IMR-90 (cell line): ENCODE data around the gene AGK.

Experiments
- BHLHE40 ChIP-seq: fragments of 150-350 bp; IDR thresholded peaks from 2 replicates; pipeline ENCODE4 v1.6.1; 2016; ENCODE audit warnings: mild to moderate bottlenecking, low read depth, low read length
- CEBPB ChIP-seq: IDR thresholded peaks from 2 replicates; pipeline ENCODE4 v1.6.1; 2012; ENCODE audit warnings: low read depth, low read length, improper control_type of control experiment
- CTCF ChIP-seq: conservative IDR thresholded peaks from 2 replicates; pipeline ENCODE4 v1.5.1; 2012; ENCODE audit warnings: mild to moderate bottlenecking, low read depth, low read length, improper control_type of control experiment
- ELK1 ChIP-seq: fragments of 150-350 bp; IDR thresholded peaks from 2 replicates; pipeline ENCODE4 v1.6.1; 2016; ENCODE audit warnings: low read depth, mild to moderate bottlenecking, low read length, moderate library complexity, borderline replicate concordance
- MAFK ChIP-seq: IDR thresholded peaks from 2 replicates; pipeline ENCODE4 v1.6.1; 2012; ENCODE audit warnings: low read depth, low read length, improper control_type of control experiment
- MAZ ChIP-seq: IDR thresholded peaks from 2 replicates; pipeline ENCODE4 v1.6.1; 2012; ENCODE audit warnings: low read depth, mild to moderate bottlenecking, low read length, improper control_type of control experiment, moderate library complexity, borderline replicate concordance
- MXI1 ChIP-seq: IDR thresholded peaks from 2 replicates; pipeline ENCODE4 v1.6.1; 2012; ENCODE audit warnings: low read depth, mild to moderate bottlenecking, low read length, moderate library complexity, borderline replicate concordance
- NFE2L2 ChIP-seq: fragments of 150-350 bp; IDR thresholded peaks from 2 replicates; pipeline ENCODE4 v1.6.1; 2016; ENCODE audit warnings: low read depth, mild to moderate bottlenecking, low read length
- POLR2A ChIP-seq: IDR thresholded peaks from 2 replicates; pipeline ENCODE4 v1.6.1; 2012; ENCODE audit warnings: mild to moderate bottlenecking, low read depth, low read length
- RAD21 ChIP-seq: IDR thresholded peaks from 2 replicates; pipeline ENCODE4 v1.6.1; 2012; ENCODE audit warnings: low read length, improper control_type of control experiment
- RFX5 ChIP-seq: IDR thresholded peaks from 2 replicates; pipeline ENCODE4 v1.8.0; 2012; ENCODE audit warnings: low read depth, mild to moderate bottlenecking, low read length, moderate library complexity
- SMC3 ChIP-seq: fragments of 150-350 bp; IDR thresholded peaks from 2 replicates; pipeline ENCODE4 v1.6.1; 2016; ENCODE audit warnings: low read depth, mild to moderate bottlenecking, antibody characterized with exemption, low read length, moderate library complexity
- USF2 ChIP-seq: fragments of 150-350 bp; IDR thresholded peaks from 2 replicates; pipeline ENCODE4 v1.6.1; 2017; ENCODE audit warnings: mild to moderate bottlenecking, antibody characterized with exemption, low read length, low read depth

GRCh38 chr7:141704741-141705140, 153.5 kb downstream of the AGK start:
- TF ChIP-seq MXI1 (no peak), POLR2A (no peak), CTCF (no peak), MAFK (no peak), NFE2L2 (no peak), SMC3 (no peak), RFX5 (no peak), ELK1 (no peak), RAD21 (no peak), USF2 (no peak), BHLHE40 (no peak), MAZ (no peak), CEBPB (no peak)
